GM18951 (cell line): ENCODE data around the gene ASGR1.
"Not testable (repeated sequence)": the region's sequence is repeated elsewhere in the genome, so short reads cannot be mapped to it uniquely, and the experiment has no call there.

ENCODE experiments used
- POLR2A ChIP-seq: IDR thresholded peaks from 4 replicates; pipeline ENCODE4 v1.6.1; 2011; ENCODE audit warnings: mild to moderate bottlenecking; ENCODE audit not compliant: insufficient read length, insufficient read depth; ENCODE audit errors: extremely low read depth
- in situ Hi-C: fragments of 300-500 bp; cut with MboI; formaldehyde crosslinking; loops from one replicate; pipeline ENCODE4 v1.12.0; 2022; ENCODE audit warnings: low sequenced_read_pairs, mixed read lengths, inconsistent platforms; ENCODE audit not compliant: unreplicated experiment

ASGR1 gene

GRCh38 chr17:7141824-7142223 lies 37.3 kb downstream of the ASGR1 start:
- in situ Hi-C loops = loop anchor here (10.0 kb wide), 1 partner anchor 227 kb away; no protein-coding TSS in a partner anchor
- no peak for TF ChIP-seq POLR2A

GRCh38 chr17:7139400-7139799 lies 39.8 kb downstream of the ASGR1 start:
- TF ChIP-seq POLR2A = no peak
- in situ Hi-C loops = loop anchor here (5.0 kb wide), 1 partner anchor 92 kb away; no protein-coding TSS in a partner anchor

- no peak for TF ChIP-seq POLR2A
- in situ Hi-C loops = loop anchor here (5.0 kb wide), 1 partner anchor 92 kb away; no protein-coding TSS in a partner anchor
Measured at GRCh38 chr17:7138800-7139381, 40.3 kb downstream of the ASGR1 start.

GRCh38 chr17:7137171-7137943 lies 41.8 kb downstream of the ASGR1 start:
- TF ChIP-seq POLR2A = no peak
- in situ Hi-C loops = loop anchor here (5.0 kb wide), 1 partner anchor 90 kb away; no protein-coding TSS in a partner anchor

- no peak for TF ChIP-seq POLR2A
- in situ Hi-C loops = loop anchor here (5.0 kb wide), 1 partner anchor 89 kb away; no protein-coding TSS in a partner anchor
Measured at GRCh38 chr17:7136266-7136877, 42.8 kb downstream of the ASGR1 start.

- in situ Hi-C loops = no loop called here
- no peak for TF ChIP-seq POLR2A
Measured at GRCh38 chr17:7133916-7134315, 45.3 kb downstream of the ASGR1 start.

GRCh38 chr17:7133424-7133823 lies 45.7 kb downstream of the ASGR1 start:
- TF ChIP-seq POLR2A = no peak
- in situ Hi-C loops = no loop called here

- TF ChIP-seq POLR2A = no peak
- in situ Hi-C loops = no loop called here
Measured at GRCh38 chr17:7132511-7133094, 46.6 kb downstream of the ASGR1 start.

- in situ Hi-C loops = no loop called here
- no peak for TF ChIP-seq POLR2A
Measured at GRCh38 chr17:7131423-7131791, 47.8 kb downstream of the ASGR1 start.

- in situ Hi-C loops = no loop called here
- TF ChIP-seq POLR2A = no peak
Measured at GRCh38 chr17:7130621-7131422, 48.3 kb downstream of the ASGR1 start.

GRCh38 chr17:7129311-7129710 lies 49.9 kb downstream of the ASGR1 start:
- no peak for TF ChIP-seq POLR2A
- in situ Hi-C loops = no loop called here

- in situ Hi-C loops = no loop called here
- no peak for TF ChIP-seq POLR2A
Measured at GRCh38 chr17:7128160-7128559, 51.0 kb downstream of the ASGR1 start.

- in situ Hi-C loops = not testable (repeated sequence)
Measured at GRCh38 chr17:7127501-7127900, 51.7 kb downstream of the ASGR1 start.

- in situ Hi-C loops = not testable (repeated sequence)
Measured at GRCh38 chr17:7126386-7126785, 52.8 kb downstream of the ASGR1 start.
